Keratinocyte (primary cell): ENCODE data around the gene TAB3.

Source experiments
- EZH2 ChIP-seq: IDR thresholded peaks from one replicate; pipeline ENCODE4 v1.6.1; 2012; ENCODE audit warnings: inconsistent platforms, mild to moderate bottlenecking, low read length, moderate library complexity
- TF ChIP-seq, protein P1 (sequence below), 3 experiments: IDR thresholded peaks in 1 of 3; conservative IDR thresholded peaks in 1 of 3; optimal IDR thresholded peaks in 1 of 3; 2 replicates in 2 of 3; 3 replicates in 1 of 3; pipeline versions ENCODE3 to v1.5.1; 2011; ENCODE audit warnings: low read length in 3 of 3, mild to moderate bottlenecking in 3 of 3, moderate library complexity in 2 of 3, control low read depth in 1 of 3, inconsistent platforms in 1 of 3; ENCODE audit not compliant: insufficient read depth in 2 of 3; ENCODE audit errors: extremely low read depth in 1 of 3

- TF ChIP-seq, protein P1, sequence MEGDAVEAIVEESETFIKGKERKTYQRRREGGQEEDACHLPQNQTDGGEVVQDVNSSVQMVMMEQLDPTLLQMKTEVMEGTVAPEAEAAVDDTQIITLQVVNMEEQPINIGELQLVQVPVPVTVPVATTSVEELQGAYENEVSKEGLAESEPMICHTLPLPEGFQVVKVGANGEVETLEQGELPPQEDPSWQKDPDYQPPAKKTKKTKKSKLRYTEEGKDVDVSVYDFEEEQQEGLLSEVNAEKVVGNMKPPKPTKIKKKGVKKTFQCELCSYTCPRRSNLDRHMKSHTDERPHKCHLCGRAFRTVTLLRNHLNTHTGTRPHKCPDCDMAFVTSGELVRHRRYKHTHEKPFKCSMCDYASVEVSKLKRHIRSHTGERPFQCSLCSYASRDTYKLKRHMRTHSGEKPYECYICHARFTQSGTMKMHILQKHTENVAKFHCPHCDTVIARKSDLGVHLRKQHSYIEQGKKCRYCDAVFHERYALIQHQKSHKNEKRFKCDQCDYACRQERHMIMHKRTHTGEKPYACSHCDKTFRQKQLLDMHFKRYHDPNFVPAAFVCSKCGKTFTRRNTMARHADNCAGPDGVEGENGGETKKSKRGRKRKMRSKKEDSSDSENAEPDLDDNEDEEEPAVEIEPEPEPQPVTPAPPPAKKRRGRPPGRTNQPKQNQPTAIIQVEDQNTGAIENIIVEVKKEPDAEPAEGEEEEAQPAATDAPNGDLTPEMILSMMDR (optimal IDR thresholded peaks at IDR 0.05 in 1 of 3, IDR thresholded peaks at IDR 0.05 in 1 of 3, conservative IDR thresholded peaks at IDR 0.05 in 1 of 3; ENCODE audit: extremely low read depth in 1 of 3, insufficient read depth in 2 of 3, low read length in 3 of 3): no peak
- TF ChIP-seq EZH2: no peak
Observed at GRCh38 chrX:30887288-30887687, 1.8 kb downstream of the TAB3 start.
